Measurements from ENCODE around the gene TMEM128. TPM values are rescaled to one million over a fixed set of nuclear protein-coding genes. Genes with fewer than 3 reads are reported as not detected.
A peak's percentile ranks its signal among the peaks of the same experiment; 100 is the strongest.
"Not testable (repeated sequence)": the region's sequence is repeated elsewhere in the genome, so short reads cannot be mapped to it uniquely, and the experiment has no call there.

Gene TMEM128
- total RNA-seq, 1 donor from 2014 or later = 29.2 TPM

- no peak overlapping the region for H3K4me3 ChIP-seq
- intact Hi-C loops (cut with DNase I) = no loop called here
- TF ChIP-seq CTCF (IDR thresholded peaks at IDR 0.05) = no peak
- DNase-seq (no peak), ATAC-seq (peak; percentile 74 to 78)
- no peaks in the 10 kb centered on the region for H3K27me3 ChIP-seq (ENCODE audit: low read depth)
- no peaks in the 10 kb centered on the region for H3K9me3 ChIP-seq
- H3K27ac ChIP-seq = peak overlapping the region; percentile 81
- H3K4me1 ChIP-seq = peaks cover 5% of the 10 kb centered on the region
- H3K36me3 ChIP-seq = peaks cover 63% of the 10 kb centered on the region
Measured at GRCh38 chr4:4268776-4269175, 20.8 kb upstream of the TMEM128 start.

- ATAC-seq = no peak
Measured at GRCh38 chr4:4267981-4268380, 20.0 kb upstream of the TMEM128 start.

GRCh38 chr4:4260185-4260751 is 12.2 kb upstream of the TMEM128 start:
- ATAC-seq (peak; percentile 75 to 77), DNase-seq (no peak)
- TF ChIP-seq CTCF (IDR thresholded peaks at IDR 0.05) = peak; percentile 27
- intact Hi-C loops (cut with DNase I) = no loop called here
- H3K36me3 ChIP-seq = no peaks in the 10 kb centered on the region
- H3K27ac ChIP-seq = no peak overlapping the region
- H3K4me3 ChIP-seq = no peak overlapping the region
- no peaks in the 10 kb centered on the region for H3K9me3 ChIP-seq
- no peaks in the 10 kb centered on the region for H3K4me1 ChIP-seq
- no peaks in the 10 kb centered on the region for H3K27me3 ChIP-seq (ENCODE audit: low read depth)

More at GRCh38 chr4:4267981-4268380, 20.0 kb upstream of the TMEM128 start:
- peaks cover 5% of the 10 kb centered on the region for H3K4me1 ChIP-seq
- no peaks in the 10 kb centered on the region for H3K27me3 ChIP-seq (ENCODE audit: low read depth)
- intact Hi-C loops (cut with DNase I) = no loop called here
- no peak for TF ChIP-seq CTCF (IDR thresholded peaks at IDR 0.05)
- no peaks in the 10 kb centered on the region for H3K9me3 ChIP-seq
- peaks cover 55% of the 10 kb centered on the region for H3K36me3 ChIP-seq
- peak overlapping the region; percentile 81 for H3K27ac ChIP-seq
- no peak for DNase-seq
- H3K4me3 ChIP-seq = no peak overlapping the region

- peak; percentile 54 to 58 for ATAC-seq
- intact Hi-C loops (cut with DNase I) = no loop called here
- H3K4me3 ChIP-seq = no peak overlapping the region
Measured at GRCh38 chr4:4259484-4260100, 11.6 kb upstream of the TMEM128 start.

GRCh38 chr4:4257705-4258104 is 9.7 kb upstream of the TMEM128 start:
- H3K36me3 ChIP-seq; H3K4me3 ChIP-seq; H3K9me3 ChIP-seq; H3K27me3 ChIP-seq (ENCODE audit: low read depth); DNase-seq; ATAC-seq; H3K4me1 ChIP-seq; H3K27ac ChIP-seq; intact Hi-C loops (cut with DNase I): not testable (repeated sequence)

More at GRCh38 chr4:4259484-4260100, 11.6 kb upstream of the TMEM128 start:
- Histone ChIP-seq H3K9me3 (no peaks in the 10 kb centered on the region), H3K27me3 (ENCODE audit: low read depth) (peaks cover 2% of the 10 kb centered on the region), H3K36me3 (no peaks in the 10 kb centered on the region), H3K27ac (no peak overlapping the region), H3K4me1 (no peaks in the 10 kb centered on the region)
- DNase-seq = no peak
- no peak for TF ChIP-seq CTCF (IDR thresholded peaks at IDR 0.05)

- Histone ChIP-seq H3K36me3 (no peaks in the 10 kb centered on the region), H3K27ac (no peak overlapping the region), H3K9me3 (no peaks in the 10 kb centered on the region), H3K27me3 (ENCODE audit: low read depth) (peaks cover 5% of the 10 kb centered on the region), H3K4me1 (peaks cover 4% of the 10 kb centered on the region), H3K4me3 (no peak overlapping the region)
- DNase-seq (no peak), ATAC-seq (no peak)
- no peak for TF ChIP-seq CTCF (IDR thresholded peaks at IDR 0.05)
- intact Hi-C loops (cut with DNase I) = no loop called here
Measured at GRCh38 chr4:4256799-4257198, 8.8 kb upstream of the TMEM128 start.
